ENCODE results near the gene PRSS50. TPM values are rescaled to one million over a fixed set of nuclear protein-coding genes. Genes with fewer than 3 reads are reported as not detected.

The PRSS50 gene
- total RNA-seq, 1 experiment from 2014 or later, result not detected

DNA sequence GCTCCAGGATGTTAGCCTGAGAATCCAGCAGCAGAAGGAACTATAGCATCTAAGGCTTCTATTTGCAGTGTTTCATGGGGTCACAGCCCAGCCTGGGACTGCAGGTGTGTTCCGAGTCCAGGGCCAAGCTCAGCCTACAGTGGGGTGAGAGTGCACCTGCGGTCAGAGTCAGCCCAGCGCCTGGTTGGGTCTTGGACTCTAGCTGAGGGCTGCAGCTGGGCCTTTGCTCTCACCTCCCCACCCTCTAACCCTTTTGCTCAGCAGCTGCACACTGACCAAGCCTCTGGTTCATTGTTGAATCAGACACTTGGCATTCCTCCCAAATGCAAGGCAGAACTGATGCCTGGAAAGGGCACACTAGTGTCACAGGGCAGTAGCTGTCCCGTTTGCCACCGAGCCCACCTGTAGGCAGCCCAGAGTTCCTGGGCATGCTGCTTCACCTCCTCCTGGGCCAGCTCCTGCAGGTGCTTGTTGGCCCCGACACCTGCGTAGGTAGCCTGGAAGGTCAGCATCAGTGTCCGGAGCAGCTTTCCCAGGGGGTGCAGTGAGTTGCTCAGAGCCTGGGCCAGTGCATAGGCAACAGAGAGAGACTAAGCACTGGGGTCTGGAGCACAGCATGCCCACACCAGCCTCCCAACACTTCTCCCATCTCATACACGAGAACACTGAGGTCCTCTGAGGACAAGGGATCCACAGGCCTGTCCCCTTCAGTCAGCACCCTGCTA, 41.7 kb downstream of the PRSS50 start:
- Histone ChIP-seq H3K36me3 (ENCODE audit: control insufficient read depth in 1 of 2, insufficient read depth in 2 of 2, low read length in 2 of 2) (no peaks in the 10 kb centered on the region), H3K79me2 (ENCODE audit: insufficient read depth, low read length) (no peaks in the 10 kb centered on the region), H3K4me1 (ENCODE audit: control insufficient read depth in 1 of 2, insufficient read depth in 2 of 2, low read length in 2 of 2) (no peaks in the 10 kb centered on the region), H4K20me1 (ENCODE audit: insufficient read depth) (no peaks in the 10 kb centered on the region), H3K27me3 (ENCODE audit: insufficient read depth, low read length) (no peaks in the 10 kb centered on the region), H3K9me3 (ENCODE audit: control insufficient read depth in 1 of 2, insufficient read depth in 1 of 2, low read depth in 1 of 2, low read length in 2 of 2) (no peaks in the 10 kb centered on the region), H3K9me2 (ENCODE audit: insufficient read depth) (no peaks in the 10 kb centered on the region), H3K9ac (ENCODE audit: low read length) (no peak overlapping the region), H3K27ac (ENCODE audit: low read depth, low read length) (no peak overlapping the region), H3K4me2 (ENCODE audit: low read length) (no peak overlapping the region), H2AFZ (ENCODE audit: low read depth, low read length, poor library complexity, severe bottlenecking) (no peak overlapping the region), H3K4me3 (replicated peaks in 1 of 2; ENCODE audit: low read depth in 1 of 2, low read length in 2 of 2) (no peak overlapping the region)
- DNase-seq (ENCODE audit: low read depth, low spot score) (no peak), ATAC-seq (no peak)
- TF ChIP-seq, protein P1, sequence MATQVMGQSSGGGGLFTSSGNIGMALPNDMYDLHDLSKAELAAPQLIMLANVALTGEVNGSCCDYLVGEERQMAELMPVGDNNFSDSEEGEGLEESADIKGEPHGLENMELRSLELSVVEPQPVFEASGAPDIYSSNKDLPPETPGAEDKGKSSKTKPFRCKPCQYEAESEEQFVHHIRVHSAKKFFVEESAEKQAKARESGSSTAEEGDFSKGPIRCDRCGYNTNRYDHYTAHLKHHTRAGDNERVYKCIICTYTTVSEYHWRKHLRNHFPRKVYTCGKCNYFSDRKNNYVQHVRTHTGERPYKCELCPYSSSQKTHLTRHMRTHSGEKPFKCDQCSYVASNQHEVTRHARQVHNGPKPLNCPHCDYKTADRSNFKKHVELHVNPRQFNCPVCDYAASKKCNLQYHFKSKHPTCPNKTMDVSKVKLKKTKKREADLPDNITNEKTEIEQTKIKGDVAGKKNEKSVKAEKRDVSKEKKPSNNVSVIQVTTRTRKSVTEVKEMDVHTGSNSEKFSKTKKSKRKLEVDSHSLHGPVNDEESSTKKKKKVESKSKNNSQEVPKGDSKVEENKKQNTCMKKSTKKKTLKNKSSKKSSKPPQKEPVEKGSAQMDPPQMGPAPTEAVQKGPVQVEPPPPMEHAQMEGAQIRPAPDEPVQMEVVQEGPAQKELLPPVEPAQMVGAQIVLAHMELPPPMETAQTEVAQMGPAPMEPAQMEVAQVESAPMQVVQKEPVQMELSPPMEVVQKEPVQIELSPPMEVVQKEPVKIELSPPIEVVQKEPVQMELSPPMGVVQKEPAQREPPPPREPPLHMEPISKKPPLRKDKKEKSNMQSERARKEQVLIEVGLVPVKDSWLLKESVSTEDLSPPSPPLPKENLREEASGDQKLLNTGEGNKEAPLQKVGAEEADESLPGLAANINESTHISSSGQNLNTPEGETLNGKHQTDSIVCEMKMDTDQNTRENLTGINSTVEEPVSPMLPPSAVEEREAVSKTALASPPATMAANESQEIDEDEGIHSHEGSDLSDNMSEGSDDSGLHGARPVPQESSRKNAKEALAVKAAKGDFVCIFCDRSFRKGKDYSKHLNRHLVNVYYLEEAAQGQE (IDR thresholded peaks at IDR 0.05; ENCODE audit: low read depth), result no peak
- TF ChIP-seq EZH2phosphoT487 (IDR thresholded peaks at IDR 0.05; ENCODE audit: borderline replicate concordance), result no peak
- no peak for TF ChIP-seq TCF7L2 (IDR thresholded peaks at IDR 0.05; ENCODE audit: borderline replicate concordance, extremely low read depth, insufficient read depth, insufficient read length)
- TF ChIP-seq POLR2AphosphoS5 (IDR thresholded peaks at IDR 0.05; ENCODE audit: low read depth, low read length), result no peak
- no peak for TF ChIP-seq ELF1 (IDR thresholded peaks at IDR 0.05; ENCODE audit: borderline replicate concordance, low read depth)
- TF ChIP-seq EZH2 (IDR thresholded peaks at IDR 0.05), result no peak
- ChIA-PET CTCF (interaction anchor here (0.8 kb wide), 1 partner anchor 16 kb away, joined by 3 read pairs; no protein-coding TSS in a partner anchor), POLR2A (no interaction called here), RAD21 (ENCODE audit: low non-redundant PET in 1 of 2, low total read pairs in 2 of 2, uncharacterized antibody in 2 of 2, unreplicated experiment in 2 of 2) (no interaction called here)
- no TSS peak for BruUV-seq (replicated peaks)
- intact Hi-C loops (cut with micrococcal nuclease), result no loop called here
